ENCODE results near the gene SLC38A3.
"Not testable (repeated sequence)": the region's sequence is repeated elsewhere in the genome, so short reads cannot be mapped to it uniquely, and the experiment has no call there.

SLC38A3 gene

GRCh38 chr3:50192689-50193141 is 12.4 kb upstream of the SLC38A3 start:
- no peak for FAIRE-seq

- FAIRE-seq = no peak
Measured at GRCh38 chr3:50193286-50193685, 11.8 kb upstream of the SLC38A3 start.

- no peak for FAIRE-seq
Measured at GRCh38 chr3:50193746-50194127, 11.3 kb upstream of the SLC38A3 start.

DNA sequence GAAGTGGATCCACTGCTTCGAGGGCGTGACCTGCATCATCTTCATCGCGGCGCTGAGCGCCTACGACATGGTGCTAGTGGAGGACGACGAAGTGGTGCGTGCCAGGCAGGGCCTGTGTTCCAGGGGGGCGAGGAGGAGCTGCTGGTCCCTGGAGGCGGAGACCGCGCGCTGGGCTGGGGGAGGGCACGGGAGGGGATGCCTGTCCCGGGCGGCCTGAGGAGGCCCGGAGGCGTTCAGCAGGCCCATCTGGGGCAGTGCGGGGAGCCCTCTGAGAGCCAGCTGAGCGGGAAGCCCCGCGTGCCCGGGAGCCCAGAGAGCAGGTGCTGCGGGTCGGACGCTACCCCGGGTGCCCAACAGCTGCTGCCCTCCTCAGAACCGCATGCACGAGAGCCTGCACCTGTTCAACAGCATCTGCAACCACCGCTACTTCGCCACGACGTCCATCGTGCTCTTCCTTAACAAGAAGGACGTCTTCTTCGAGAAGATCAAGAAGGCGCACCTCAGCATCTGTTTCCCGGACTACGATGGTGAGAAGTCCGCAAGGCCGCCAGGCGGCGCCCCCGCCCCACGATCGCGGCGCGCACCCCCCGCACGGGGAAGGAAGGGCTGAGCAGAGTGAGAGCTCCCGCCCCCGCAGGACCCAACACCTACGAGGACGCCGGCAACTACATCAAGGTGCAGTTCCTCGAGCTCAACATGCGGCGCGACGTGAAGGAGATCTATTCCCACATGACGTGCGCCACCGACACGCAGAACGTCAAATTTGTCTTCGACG is 10.8 kb upstream of the SLC38A3 start:
- no peak for FAIRE-seq

DNA sequence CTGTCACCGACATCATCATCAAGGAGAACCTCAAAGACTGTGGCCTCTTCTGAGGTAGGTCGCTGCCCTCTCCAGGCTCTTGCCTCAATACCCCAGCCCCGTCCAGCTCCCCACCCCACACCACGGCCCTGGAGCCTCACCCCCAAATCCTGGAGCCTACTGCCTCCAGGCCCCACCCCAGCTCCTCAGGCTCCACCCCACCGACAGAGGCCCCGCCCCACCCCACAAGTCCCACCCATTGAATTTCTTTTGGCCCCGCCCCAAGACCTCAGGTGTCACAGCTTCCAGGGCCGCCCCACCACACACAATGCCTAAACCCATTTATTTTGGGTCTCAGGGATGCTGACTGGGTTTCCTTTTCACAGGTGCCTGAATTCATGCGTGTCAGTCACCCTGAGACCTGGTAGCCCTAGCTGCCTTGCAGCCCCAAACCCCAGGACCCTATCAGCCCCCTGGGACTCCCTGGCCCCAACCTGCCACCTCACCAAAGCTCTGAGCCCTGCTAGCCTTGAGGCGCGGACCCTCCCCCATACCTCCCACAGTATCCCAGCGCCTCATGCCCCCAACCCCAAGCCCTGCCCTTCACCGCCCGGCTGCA is 10.1 kb upstream of the SLC38A3 start:
- no peak for FAIRE-seq

GRCh38 chr3:50195501-50196252 is 9.4 kb upstream of the SLC38A3 start:
- FAIRE-seq = no peak

GRCh38 chr3:50196253-50196801 is 8.7 kb upstream of the SLC38A3 start:
- FAIRE-seq = no peak

- FAIRE-seq = no peak
Measured at GRCh38 chr3:50201573-50202315, 3.3 kb upstream of the SLC38A3 start.

DNA sequence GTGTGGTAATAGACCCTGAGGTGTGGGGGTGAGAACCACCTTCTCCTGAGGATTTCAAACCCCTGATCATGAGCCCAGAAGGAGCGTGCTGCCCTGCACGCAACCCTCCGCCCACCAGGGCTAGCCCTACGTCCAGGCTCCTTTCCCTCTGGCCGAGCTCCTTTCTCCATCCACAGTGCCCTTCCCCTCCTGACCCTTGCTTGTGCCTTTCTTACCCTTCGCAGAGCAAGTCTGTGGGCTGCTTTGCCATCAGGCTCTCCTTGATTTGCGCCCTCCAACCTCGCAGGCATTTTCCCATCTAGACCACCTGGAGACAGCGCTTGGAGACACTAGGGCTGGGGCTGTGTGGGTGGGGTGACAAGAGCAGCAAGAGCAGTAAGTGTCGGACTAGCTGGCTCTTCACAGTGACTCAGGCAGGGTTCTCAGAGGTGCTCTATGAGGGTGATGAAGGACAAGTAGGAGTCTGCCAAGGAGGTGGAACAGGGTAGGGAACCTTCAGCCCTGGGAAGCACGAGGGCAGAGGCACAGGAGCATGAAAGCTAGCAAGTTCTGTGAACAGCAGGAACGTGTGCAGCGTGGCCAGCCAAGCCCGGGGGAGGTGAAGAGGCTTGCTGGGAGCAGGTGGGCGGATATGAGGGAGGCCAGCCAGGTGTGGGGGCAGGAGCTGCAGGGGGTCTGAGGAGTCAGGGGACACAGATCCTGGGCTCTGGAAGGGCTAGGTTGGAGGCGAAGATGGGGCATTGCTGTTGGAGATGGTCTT is 2.5 kb upstream of the SLC38A3 start:
- FAIRE-seq = no peak

DNA sequence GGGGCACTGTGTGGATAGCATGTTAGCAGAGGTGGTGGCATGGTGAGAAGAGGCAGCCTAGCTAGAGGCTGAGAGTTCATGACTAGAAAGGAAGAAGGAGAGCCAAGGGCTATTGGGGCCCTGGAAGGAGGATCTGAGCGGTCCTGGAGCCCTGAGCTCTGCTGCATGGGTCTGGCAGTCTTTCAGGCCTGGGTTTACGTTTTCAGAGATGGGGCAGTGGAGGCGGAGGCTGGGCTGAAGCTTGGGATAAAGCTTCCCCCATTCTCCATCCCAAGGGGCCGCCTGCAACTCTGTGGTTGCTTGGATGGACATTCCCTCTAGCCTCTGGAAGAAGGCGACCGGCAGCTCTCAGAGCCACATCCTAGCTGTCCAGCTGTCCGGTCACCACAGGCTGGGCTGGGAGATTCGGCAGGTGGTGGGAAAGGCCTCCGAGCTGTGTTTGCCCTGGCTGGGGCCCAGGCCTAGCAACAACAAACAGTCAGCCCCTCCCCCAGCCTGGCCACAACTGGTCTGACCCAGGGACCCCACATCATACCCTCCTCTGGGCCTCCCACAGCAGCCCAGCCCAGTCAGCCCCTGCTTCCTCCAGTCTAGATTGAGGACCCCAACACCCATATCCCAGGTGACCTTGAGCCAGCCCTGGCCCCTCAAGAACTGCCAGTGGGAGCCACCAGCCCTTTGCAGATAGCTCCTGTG is 1.8 kb upstream of the SLC38A3 start:
- no peak for FAIRE-seq

DNA sequence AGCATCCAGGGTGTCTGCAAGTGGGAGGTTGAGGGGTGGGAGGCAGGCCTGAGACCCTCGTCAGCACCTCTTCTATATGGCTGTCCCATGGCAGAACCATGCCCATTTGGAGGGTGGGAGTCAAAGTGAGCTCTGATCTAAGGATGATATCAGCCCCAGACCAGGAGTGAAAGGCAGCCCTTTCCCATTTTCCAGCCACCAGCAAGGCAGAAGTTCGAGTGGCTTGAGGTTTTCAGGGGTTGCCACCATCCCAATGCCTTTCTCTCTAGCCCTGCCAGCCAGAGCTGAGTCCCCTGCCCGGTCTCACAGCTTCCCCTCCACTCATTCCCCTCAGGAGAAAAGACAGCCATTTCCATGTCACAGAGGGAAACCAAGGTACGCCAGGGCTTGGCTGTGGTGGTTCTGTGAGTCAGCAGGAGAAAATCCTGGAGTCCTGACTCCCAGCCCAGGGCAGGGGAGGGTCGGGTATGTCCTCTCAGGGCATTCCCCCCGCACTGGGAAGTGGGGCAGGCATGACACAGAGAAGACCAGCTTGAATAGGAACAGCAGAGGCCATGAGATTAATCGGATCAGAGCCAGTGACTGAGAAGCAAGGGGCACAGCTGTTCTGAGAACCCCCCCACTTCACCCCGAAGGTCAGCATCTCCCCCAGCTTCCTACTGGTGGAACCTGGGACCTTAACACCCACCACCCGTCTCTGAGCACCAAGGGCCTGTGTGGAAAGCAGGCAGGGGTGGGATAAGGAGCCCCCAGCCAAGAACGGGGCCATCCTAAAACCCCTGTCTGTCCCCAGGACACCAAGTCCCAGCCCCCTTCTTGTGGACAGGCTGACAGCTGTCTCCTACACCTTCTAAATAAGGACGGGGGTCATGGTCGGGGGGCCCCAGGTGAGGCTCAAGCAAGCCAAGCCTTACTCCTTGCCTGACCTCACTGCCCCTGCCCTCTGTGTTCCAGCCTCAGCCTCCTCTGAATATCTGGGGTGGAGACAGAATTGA is 965 bp upstream of the SLC38A3 start:
- FAIRE-seq = no peak

DNA sequence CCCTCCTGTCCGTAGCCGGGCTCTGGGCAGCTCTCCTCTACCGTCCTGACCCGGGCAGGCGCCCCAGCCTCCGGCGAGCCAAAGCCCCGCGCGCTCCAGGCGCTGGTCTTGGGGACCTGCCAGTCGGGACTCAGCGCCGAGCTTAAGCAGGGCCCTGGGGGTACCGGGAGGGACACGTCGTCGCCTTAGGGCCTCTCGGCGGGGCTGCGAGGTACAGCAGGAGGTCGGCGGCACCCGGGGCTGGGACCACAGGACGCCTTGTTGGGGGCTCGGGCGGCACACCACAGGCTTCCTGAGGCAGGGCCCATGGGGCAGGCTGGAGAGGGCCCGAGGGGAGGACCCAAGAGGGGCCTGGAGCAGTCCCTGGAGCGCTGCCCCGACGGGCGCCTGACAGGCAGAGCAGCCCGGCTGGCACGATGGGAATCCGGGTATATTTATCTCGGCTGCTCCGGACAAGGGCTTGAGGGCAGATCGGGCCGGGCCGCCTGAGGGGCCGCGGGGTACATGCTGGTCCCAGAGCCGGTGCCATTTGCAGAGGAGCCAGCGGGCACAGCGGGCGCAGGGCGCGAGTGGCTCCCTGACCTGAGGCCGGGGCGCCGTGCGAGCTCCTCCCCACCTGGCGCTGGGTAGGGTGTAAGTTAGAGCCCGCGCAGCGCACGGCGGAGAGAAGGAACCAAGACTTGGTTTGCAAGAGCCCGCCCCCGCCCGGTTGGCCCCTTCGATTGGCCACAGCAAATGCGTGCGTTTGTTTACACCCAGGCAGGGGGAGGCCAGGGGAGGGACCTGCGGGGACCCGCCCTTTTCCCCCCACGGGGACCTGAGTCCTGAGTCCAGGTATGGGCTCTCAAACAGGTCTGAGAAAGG is 574 bp downstream of the SLC38A3 start:
- FAIRE-seq = no peak

DNA sequence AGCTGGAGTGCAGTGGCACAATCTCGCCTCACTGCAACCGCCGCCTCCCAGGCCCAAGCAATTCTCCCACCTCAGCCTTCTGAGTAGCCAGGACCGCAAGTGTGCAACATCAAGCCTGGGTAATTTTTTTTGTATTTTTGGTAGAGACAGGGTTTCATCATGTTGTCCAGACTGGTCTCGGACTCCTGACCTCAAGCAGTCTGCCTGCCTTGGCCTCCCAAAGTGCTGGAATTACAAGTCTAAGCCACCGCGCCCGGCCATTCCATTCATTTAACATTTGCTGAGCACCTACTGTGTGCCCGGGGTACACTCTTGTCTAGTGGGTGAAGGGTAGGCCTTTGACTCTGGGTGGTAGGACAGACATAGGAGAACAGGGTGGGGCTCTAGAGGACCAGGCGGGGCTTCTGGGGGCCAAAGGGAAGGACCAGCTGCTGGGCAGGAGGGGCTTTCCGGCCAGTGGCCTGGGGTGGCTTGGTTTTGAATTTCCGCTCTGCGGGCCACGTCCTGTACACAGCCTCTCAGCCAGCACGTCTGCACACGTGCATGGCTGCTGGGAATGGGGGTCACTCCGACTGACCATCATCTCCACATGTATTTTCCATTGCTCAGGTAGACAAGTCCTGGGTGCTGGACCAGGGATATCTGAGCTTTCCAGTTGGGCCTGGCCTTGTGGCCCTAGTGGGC is 2.4 kb downstream of the SLC38A3 start:
- FAIRE-seq = no peak

GRCh38 chr3:50208677-50209344 is 3.7 kb downstream of the SLC38A3 start:
- FAIRE-seq = no peak

DNA sequence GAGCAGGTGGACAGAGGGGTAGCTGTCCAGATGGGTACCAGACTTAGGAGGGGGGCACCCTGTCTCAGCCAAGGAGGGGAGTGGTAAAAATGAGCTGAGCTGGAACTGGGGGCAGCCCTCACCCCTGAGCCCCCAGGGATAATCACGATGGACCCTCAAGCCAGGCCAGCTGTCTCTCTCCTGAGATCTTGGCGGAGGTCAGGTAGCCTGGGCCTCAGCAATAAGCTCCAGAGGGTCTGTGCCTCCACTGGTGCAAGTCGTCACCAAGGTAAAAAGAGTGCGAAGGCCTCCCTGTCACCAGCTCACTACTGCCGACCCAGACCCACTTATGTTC is 5.1 kb downstream of the SLC38A3 start:
- FAIRE-seq = no peak

DNA sequence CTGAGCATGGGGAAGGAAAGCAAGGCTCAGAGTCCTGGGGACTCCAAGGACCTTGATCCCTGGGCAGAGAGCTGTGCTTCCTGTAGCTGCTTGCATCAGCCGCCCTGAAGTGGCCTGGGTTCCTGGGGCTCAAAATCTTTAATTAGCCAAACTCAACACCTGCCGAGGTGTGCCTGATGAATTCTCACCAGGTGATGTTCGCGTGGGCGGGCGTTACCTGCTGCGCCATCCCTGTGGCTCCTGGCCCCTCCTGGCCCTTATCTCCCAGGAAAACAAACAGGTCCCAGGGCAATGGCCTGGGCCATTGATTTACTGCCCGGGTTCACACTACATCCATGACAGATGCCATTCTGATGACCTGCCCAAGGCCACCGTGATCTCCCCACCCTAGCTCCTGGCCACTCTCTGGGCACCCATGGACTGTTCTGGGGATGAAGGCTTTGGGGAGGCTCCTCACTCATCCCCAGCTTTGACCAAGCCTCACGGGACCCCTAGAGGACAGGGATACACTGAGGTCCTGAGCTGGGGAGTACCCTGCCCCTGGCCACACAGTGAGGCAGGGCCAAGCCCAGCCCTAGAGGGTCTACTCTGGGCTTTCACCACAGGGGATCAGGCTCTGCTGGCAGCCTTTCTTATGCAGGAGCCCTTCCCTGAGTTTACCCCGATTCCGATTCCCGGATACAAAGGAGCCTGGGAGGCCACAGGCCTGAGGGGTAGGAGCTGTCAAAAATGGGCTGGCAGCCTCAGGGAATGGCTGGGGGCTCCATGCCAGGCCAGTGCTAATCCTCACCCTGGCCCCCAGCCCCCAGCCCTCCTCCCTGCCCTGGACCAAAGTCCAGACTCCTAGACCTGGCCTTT is 5.7 kb downstream of the SLC38A3 start:
- no peak for FAIRE-seq

GRCh38 chr3:50211368-50211717 is 6.3 kb downstream of the SLC38A3 start:
- FAIRE-seq = not testable (repeated sequence)
